Activated CD8-positive, alpha-beta memory T cell treated with anti-CD3 and anti-CD28 coated beads, Interleukin-2, amount 50 U/mL, for 24 hours (primary cell): ENCODE data around the gene ALKBH2.
A peak's percentile ranks its signal among the peaks of the same experiment; 100 is the strongest.
"Not testable (repeated sequence)": the region's sequence is repeated elsewhere in the genome, so short reads cannot be mapped to it uniquely, and the experiment has no call there.

Experiments
- DNase-seq: peaks from one replicate; pipeline ENCODE4 v3.0.0-alpha.2; 2020; ENCODE audit errors: extremely low read depth

Gene ALKBH2

DNA sequence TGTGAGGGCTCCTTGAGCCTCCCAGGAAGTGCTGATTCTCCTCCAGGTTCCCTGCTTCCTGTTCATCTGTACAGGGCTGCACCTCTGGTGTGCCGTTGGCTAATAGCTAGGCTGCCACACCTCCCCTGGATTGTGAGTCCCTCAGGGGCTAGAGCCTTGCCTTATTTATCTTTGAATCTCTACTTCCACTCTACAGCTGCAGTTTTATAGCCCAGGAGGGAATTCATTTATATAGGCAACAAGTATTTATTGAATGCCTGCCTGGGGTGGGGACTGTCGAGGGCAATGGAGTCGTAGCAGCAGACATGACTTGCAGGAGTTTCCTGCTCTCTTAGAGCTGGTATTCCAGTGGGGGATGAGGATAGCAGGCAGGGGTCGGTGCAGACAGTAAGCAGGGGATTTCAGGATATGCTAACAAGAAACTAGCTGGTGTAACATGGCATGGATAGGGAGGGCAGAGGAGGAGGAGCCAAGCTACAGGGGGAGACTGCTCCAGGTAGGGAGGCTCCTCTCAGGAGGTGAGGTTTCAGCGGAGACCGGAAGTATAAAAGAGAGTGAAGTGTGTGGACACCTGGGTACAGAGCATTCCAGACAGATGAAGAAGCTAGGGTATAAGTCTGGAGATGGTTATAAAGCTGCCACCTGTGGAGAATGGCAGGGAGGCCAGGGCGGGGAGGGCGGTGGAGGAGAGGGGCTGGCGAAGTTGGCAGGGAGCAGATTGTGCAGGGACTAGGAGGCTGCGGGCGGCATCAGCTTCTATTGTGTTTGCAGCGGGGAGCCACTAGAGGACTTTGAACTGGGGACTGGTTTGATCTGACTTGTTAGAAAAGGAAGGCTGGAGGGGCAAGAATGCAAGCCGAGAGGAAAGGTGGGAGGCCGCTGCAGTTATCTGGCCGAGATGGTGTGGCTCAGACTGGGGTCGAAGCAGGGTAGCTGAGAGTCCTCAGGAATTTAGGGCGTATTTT lies 23.7 kb downstream of the ALKBH2 start:
- DNase-seq, result no peak

DNA sequence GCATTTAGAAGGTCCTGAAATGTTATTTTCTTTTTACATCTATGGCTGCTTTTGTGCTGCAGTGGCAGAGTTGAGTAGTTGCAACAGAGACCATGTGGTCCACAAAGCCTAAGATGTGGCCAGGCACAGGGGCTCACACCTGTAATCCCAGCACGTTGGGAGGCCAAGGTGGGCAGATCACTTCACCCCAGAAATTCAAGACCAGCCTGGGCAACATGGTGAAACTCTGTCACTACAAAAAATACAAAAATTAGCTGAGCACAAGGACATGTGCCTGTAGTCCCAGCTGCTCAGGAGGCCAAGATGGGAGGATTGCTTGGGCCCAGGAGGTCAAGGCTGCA lies 27.4 kb downstream of the ALKBH2 start:
- DNase-seq, result no peak

DNA sequence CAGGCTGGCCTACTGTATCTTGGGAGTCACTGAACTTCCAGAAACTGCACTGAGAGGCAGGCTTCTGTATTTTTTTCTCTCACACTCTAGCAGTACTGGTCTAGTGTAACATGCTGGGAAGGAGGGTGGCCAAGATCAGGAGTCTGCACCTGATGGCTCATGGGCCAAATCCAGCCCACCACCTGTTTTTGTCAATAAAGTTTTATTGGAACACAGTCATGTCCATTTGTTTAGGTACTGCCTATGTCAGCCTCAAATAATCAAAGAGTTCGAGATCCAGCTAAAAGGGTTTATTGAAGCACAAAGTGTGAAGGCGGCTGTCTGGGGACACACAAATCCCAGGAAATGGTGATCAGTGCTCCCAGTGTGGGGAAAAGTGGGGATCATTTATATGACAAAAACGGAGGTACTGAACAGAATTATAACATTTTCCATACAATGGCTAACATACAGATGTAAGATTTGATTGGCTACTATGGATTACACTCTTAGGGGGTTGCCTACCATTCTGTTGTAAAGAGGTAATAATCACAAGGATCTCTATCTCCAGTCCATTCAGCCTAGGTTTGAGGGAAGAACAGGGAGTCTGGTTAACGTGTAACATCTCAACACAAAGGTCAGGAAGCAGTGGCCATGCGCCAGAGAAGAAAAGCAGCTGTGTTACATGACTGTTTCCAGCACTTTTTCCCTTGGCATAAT lies 28.0 kb downstream of the ALKBH2 start:
- DNase-seq, result no peak

DNA sequence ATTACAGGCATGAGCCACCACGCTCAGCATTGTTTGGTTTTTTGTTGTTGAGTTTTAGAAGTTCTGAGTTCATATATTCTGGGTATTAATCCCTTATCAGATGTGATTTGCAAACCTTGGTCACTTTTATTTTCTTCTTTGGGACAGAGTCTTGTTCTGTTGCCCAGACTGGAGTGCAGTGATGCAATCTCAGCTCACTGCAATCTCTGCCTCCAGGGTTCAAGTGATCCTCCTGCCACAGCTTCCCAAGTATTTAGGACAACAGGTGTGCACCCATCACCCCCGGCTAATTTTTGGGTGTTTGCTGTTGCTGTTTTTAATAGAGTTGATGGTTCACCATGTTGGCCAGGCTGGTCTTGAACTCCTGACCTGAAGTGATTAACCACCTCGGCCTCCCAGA lies 29.1 kb downstream of the ALKBH2 start:
- DNase-seq, result no peak

DNA sequence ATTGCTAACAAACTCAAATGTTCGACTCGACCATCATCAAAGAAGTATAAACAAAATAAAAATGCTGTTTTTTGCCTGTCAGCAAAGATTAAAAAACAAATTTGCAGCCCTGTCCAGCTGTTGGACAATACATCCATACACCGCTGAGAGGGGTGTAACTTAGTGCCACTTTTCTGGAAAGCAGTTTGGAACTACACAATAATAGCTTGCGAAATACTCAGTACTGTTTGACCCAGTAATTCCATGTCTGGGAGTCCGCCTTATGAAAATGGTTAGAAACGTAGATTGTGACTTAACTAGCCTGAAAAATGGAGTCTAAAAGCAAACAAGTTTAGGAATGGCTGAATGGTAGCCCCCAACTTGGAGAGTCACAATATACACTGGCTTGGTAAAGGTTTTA lies 34.5 kb downstream of the ALKBH2 start:
- no peak for DNase-seq

DNA sequence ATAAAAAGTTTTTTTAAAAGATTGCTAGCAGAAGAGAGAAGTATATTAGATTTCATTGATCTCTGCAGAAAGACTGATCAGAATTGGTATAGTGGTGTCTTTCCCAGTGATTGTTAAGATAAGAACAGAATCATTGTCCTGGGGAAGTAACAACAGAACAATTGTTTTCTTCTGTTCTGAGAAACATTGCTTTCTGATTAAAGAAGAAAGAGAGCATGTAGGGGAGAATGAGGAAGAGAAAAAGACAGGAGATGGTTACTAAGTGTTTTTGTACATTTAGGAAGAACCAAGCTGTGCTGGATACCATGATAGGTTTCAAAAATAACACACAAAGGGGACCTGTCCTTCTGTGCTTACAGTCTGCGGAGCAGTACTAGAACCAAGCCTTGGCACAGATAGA lies 35.9 kb downstream of the ALKBH2 start:
- no peak for DNase-seq

DNA sequence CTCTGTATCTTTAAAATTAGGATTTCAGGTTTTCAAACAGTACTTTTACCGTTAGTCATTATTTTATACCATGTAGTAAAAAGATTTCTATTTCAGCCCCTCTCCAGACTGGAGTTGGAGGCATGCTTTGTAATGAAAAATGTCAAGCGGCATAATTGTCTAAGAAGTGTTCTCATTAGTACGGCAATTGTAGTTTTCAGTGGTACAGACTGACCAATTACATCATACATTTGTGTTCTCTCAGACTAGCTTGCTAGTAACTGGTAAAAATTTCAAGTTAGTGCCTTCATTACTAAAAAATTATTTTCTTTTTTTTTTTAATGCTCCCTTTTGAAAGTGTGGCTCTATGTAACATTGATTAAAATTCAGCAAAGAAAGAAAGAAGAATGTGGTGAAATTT lies 36.4 kb downstream of the ALKBH2 start:
- no peak for DNase-seq

DNA sequence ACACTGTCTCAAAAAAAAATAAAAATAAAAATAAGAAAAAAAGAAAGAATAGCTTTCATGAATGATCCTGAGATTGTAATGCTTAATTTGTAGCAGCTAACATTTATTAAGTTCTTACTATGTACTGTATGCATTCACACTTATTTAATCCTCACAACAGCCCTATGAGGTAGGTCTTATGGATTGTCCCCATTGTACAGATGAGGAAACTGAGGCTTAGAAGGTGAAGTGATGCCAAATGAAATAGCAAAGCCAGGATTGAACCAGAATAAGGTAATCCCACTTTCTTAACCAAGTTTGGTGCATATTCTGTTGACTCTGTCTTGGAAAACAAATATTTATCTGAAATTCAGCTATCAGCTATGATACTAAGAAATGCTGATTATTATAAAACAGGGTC lies 38.8 kb downstream of the ALKBH2 start:
- no peak for DNase-seq

DNA sequence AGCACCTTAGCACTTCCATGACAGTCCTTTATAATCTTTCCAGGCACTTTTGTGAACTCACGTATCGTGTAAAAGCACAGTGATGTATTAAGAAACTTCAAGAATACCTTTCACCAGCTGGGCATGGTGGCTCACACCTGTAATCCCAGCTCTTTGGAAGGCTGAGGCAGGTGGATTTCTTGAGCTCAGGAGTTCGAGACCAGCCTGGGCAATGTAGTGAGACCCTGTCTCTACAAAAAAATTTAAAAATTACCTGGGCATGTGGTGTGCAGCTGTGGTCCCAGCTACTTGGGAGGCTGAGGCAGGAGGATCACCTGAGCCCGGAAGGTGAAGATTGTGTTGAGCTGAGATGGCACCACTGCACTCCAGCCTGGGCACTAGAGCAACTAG lies 39.2 kb downstream of the ALKBH2 start:
- DNase-seq, result not testable (repeated sequence)

DNA sequence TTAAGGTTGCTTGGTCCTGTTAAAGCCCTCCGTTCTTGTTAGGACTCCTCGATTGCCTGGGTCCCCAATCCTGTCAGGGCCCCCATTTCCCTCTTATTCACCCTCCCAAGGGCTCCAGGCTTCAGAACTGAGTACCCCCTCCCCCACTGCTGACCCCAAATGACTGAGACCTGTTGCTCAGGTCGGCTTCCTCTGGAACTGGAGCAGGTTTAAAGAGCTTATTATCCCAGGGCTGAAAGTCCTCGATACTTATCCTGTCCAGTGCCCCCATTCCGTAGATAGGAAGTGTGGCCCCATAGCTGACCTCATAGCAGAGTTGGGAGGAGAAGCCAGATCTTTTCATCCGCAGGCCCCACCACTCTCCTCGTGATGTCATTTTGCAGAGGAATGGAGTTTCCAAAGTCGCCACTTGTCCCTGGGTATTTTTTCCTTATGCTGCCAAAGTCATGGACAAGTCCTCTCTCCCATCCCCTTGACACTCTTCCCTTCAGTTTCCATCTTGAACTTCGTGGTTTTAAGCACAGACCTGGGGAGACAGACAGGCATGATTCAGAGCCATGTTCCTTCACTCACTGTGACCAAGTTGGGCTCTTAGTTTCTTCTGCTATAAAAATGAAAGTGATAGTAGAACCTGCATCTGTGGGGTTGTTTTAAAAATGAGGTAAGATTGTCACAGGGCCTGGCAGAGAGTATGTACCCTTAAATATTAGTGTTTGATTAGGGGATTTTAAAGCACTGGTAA lies 39.7 kb downstream of the ALKBH2 start:
- DNase-seq, result no peak

DNA sequence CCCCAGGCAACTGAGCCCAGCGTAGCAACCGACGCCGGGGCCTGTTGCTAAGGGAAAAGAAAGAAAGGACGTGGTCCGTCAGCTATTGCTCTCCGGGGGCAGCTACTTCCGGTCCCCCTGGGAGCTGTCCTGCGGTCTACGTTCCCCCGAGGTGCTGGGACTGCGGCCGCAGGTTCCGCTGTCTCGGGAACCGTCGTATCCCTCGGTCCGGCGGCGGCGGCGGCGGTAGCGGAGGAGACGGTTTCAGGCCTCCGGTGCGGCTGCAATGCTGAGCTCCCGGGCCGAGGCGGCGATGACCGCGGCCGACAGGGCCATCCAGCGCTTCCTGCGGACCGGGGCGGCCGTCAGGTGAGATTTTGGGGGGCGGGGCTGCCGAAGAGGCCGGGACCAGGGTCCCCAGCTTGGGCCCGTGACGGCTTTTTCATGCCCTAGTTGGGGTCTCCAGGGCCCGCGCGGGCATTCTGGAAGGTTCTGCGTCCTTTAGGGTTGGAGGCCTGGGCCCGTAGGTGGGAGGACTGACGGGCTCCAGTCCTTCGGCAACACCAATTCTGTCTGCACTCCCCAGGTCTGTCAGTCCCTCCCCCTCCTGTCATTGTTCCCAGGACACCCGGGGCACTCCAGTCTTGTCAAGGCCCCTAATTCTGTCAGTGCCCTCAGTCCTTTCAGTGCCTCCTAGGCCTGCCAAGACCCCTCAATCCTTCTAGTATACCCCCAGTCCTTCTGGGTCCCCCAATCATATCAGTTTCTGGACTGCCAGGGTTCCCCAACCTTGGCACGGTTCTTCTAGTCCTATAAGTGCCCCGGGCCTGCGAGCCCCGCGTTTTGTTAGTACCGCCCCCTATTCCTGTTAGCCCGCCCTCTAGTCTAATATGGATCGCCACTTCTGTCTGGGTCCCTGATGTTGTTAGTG lies 40.6 kb downstream of the ALKBH2 start, which contains the start of gene USP30:
Gene USP30, plus strand, starts transcription at position 163 of the 910 bp plus-strand sequence. Its CDS starts 103 bp downstream, at position 266.
- peak; percentile 57 for DNase-seq

DNA sequence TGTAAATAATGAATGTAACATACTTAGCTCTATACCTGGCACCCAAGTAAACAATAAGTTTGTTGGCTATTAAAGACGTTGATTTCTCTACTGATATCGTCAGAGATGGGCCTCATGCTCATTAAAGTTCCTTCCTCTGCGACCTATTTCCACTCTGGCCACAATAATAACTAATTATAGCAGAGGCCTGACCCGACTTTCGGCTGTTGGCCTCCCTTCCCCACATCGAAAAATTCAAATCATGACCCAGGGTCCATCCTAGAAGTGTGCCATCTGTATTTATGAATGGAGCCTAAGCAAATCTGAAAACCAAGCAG lies 41.2 kb downstream of the ALKBH2 start:
- DNase-seq, result no peak

DNA sequence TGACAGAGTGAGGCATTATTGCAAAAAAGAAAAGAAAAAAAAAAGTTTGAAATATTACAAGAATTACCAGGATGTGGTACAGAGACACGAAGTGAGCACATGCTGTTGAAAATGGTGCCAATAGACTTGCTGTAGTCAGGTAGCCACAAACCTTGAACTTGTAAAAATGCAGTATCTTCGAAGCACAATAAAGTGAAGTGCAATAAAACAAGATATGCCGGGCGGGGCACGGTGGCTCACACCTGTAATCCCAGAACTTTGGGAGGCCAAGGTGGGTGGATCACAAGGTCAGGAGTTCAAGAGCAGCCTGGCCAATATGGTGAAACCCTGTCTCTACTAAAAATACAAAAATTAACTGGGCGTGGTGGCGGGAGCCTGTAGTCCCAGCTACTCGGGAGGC lies 43.5 kb downstream of the ALKBH2 start:
- not testable (repeated sequence) for DNase-seq

DNA sequence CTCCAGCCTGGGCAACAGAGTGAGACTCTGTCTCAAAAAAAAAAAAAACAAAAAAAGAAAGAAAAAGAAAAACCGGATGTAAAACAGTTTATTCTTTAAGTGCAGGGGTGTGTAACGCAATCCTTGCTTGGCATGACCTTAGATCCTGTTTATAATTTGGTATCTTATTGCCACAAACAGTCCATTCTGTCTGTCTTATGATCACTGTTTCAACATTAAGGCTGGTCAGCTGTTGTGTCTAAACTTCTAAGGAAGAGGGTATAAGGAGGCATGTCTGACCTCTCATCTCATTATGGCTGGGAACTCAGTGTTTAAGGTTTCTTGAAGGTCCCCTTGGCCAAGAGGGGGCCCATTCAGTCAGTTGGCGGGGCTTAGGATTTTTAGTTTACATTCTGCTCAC lies 44.6 kb downstream of the ALKBH2 start:
- not testable (repeated sequence) for DNase-seq

DNA sequence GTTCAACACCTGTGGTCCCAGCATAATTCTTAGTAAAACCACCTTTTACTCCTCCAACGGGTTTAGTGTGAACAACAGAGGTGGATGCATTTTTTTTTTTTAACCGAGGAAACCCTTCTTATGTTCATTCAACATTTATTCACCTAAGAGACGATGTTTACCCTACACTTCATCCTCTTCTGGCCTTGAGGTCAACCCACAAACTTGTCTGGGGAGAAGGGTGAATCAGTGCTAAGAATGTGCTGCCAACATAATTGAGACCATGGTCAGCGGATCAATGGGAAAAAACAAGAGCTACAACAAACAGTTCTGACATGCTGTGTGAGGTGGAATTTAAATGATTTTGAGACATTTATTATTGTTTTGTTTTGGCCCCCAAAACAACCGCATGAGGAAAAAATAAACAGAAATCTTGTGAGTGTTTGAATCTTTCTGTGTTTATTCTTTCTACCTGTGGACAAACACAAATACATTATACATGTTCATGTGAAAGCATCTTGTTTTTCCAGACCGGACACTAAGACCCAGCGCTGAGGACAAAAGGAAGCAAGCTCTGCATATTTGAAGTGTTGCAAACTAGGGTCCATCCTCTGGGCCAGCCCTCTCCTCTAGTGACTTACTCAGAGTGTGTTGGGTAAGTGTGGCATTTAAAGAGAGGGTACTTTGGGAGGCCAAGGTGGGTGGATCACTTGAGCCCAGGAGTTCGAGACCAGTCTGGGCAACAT lies 46.0 kb downstream of the ALKBH2 start:
- DNase-seq, result no peak

DNA sequence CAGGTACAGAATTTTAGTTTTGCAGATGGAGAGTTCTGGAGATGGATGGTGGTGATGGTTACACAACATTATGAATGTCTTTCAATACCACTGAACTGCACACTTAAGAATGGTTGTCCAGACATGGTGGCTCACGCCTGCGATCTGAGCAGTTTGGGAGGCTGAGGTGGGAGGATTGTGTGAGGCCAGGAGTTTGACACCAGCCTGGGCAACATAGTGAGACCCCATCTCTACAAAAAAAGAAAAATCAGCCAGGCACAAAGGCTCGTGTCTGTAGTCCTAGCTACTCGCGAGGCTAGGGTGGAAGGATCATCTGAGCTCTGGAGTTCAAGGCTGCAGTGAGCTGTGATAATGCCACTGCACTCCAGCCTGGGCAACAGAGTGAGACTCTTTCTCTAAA lies 49.0 kb downstream of the ALKBH2 start:
- DNase-seq, result no peak
